ENCODE results near the gene SLC6A18.

DNA sequence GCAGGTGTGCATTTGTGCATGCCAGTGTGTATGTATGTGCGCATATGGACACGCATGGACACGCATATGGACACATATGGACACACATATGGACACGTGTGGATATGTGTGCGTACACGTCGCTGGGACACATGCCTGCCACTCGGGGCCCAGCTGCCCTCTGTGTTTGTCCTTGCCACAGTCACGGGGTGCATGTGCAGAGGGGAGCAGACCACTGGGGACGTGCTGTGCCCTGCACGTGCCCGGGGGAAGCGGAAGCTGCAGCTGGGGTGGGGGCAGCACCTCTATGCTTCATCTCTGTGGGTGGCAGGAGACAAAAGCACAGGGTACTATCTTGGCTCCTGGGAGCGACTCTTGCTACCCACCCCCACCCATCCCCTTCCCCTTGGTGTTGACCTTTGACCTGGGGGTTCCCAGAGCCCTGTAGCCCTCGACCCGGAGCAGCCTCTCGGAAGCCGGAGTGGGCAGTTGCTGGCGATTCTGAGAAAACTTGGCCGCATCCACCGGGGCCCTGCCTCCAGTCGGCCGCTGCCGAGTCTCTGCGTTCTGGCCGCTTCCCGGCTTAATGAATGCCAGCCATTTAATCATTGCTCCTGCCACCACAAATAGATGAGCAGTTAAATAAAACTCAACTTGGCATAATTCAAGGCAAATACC lies 2.4 kb upstream of the SLC6A18 start:
- TF ChIP-seq, protein P1, sequence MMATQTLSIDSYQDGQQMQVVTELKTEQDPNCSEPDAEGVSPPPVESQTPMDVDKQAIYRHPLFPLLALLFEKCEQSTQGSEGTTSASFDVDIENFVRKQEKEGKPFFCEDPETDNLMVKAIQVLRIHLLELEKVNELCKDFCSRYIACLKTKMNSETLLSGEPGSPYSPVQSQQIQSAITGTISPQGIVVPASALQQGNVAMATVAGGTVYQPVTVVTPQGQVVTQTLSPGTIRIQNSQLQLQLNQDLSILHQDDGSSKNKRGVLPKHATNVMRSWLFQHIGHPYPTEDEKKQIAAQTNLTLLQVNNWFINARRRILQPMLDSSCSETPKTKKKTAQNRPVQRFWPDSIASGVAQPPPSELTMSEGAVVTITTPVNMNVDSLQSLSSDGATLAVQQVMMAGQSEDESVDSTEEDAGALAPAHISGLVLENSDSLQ (IDR thresholded peaks at IDR 0.05): no peak
- TF ChIP-seq BHLHE40 (IDR thresholded peaks at IDR 0.05; ENCODE audit: borderline replicate concordance) (no peak), SP1 (IDR thresholded peaks at IDR 0.05) (no peak), NFRKB (IDR thresholded peaks at IDR 0.05) (no peak), FOXK2 (IDR thresholded peaks at IDR 0.05) (no peak), TARDBP (IDR thresholded peaks at IDR 0.05) (no peak), FOXA1 (IDR thresholded peaks at IDR 0.05) (no peak), HDGF (IDR thresholded peaks at IDR 0.05; ENCODE audit: borderline replicate concordance) (no peak), SUZ12 (IDR thresholded peaks at IDR 0.05) (no peak)
